Stimulated activated CD8-positive, alpha-beta memory T cell treated with anti-CD3 and anti-CD28 coated beads, Interleukin-4, amount 100 ng/mL, for 48 hours (primary cell): Measurements from ENCODE around the gene ALG11.
"Not testable (repeated sequence)": the region's sequence is repeated elsewhere in the genome, so short reads cannot be mapped to it uniquely, and the experiment has no call there.

Experiments used
- DNase-seq: peaks from one replicate; pipeline ENCODE4 v3.0.0-alpha.2; 2020

Gene ALG11

GRCh38 chr13:52030401-52030800, 18.2 kb downstream of the ALG11 start:
- not testable (repeated sequence) for DNase-seq

- DNase-seq = no peak
Observed at GRCh38 chr13:52033039-52033438, 20.8 kb downstream of the ALG11 start.

GRCh38 chr13:52034616-52035226, 22.5 kb downstream of the ALG11 start:
- no peak for DNase-seq

GRCh38 chr13:52036037-52036436, 23.8 kb downstream of the ALG11 start:
- no peak for DNase-seq

GRCh38 chr13:52043675-52044074, 31.5 kb downstream of the ALG11 start:
- no peak for DNase-seq

- DNase-seq = no peak
Observed at GRCh38 chr13:52047463-52047862, 35.3 kb downstream of the ALG11 start.

- DNase-seq = no peak
Observed at GRCh38 chr13:52048516-52048915, 36.3 kb downstream of the ALG11 start.

GRCh38 chr13:52051400-52051799, 39.2 kb downstream of the ALG11 start:
- no peak for DNase-seq

GRCh38 chr13:52053460-52053859, 41.3 kb downstream of the ALG11 start:
- no peak for DNase-seq

GRCh38 chr13:52061064-52061463, 48.9 kb downstream of the ALG11 start:
- DNase-seq = not testable (repeated sequence)

GRCh38 chr13:52061587-52061986, 49.4 kb downstream of the ALG11 start:
- DNase-seq = no peak

- no peak for DNase-seq
Observed at GRCh38 chr13:52067237-52067636, 55.0 kb downstream of the ALG11 start.

- DNase-seq = peak; percentile 27
Observed at GRCh38 chr13:52070929-52071523, 58.8 kb downstream of the ALG11 start.
